Immature natural killer cell (primary cell): ENCODE results near the gene ARHGAP30. TPM values are rescaled to one million over a fixed set of nuclear protein-coding genes. Genes with fewer than 3 reads are reported as not detected.
"Not testable (repeated sequence)": the region's sequence is repeated elsewhere in the genome, so short reads cannot be mapped to it uniquely, and the experiment has no call there.

Experiments used
- DNase-seq, 3 donors: peaks; one replicate each; pipeline ENCODE4 v3.0.0; 2022; ENCODE audit warnings: mixed read lengths in 1 of 3
- H3K27ac Mint-ChIP-seq, 6 donors: one replicate each; pipeline ENCODE4 v1.8.0; 2020; ENCODE audit warnings: mixed read lengths in 6 of 6, mild to moderate bottlenecking in 5 of 6, inconsistent platforms in 4 of 6, moderate library complexity in 3 of 6
- H3K27me3 Mint-ChIP-seq, 3 donors: one replicate each; pipeline ENCODE4 v1.8.0; 2020 to 2021; ENCODE audit warnings: low read depth in 3 of 3, mild to moderate bottlenecking in 3 of 3, mixed read lengths in 3 of 3, moderate library complexity in 3 of 3, inconsistent platforms in 1 of 3
- H3K36me3 Mint-ChIP-seq, 3 donors: one replicate each; pipeline ENCODE4 v1.8.0; 2020; ENCODE audit warnings: mixed read lengths in 3 of 3, inconsistent platforms in 2 of 3, mild to moderate bottlenecking in 2 of 3
- H3K4me1 Mint-ChIP-seq, 2 donors: one replicate each; pipeline ENCODE4 v1.8.0; 2020; ENCODE audit warnings: inconsistent platforms in 2 of 2, mild to moderate bottlenecking in 2 of 2, mixed read lengths in 2 of 2, moderate library complexity in 1 of 2
- H3K4me3 Mint-ChIP-seq, 5 donors: one replicate each; pipeline ENCODE4 v1.8.0; 2020; ENCODE audit warnings: mild to moderate bottlenecking in 5 of 5, mixed read lengths in 5 of 5, inconsistent platforms in 3 of 5, moderate library complexity in 3 of 5
- H3K9me3 Mint-ChIP-seq, 6 donors: one replicate each; pipeline ENCODE4 v1.8.0; 2020; ENCODE audit warnings: mild to moderate bottlenecking in 6 of 6, mixed read lengths in 6 of 6, inconsistent platforms in 4 of 6, moderate library complexity in 3 of 6
- polyA plus RNA-seq, 3 donors: library from polyadenylated mRNA; unstranded; fragments of 300-500 nt; fragmentation: Illumina TruSeq; gene quantifications; one replicate each; pipeline ENCODE4 v1.2.3, GENCODE V29; 2021

ARHGAP30 gene
- polyA plus RNA-seq, 3 donors from 2014 or later = 98.0 to 265 (median 103) TPM

GRCh38 chr1:161071886-161072371, 2.2 kb upstream of the ARHGAP30 start:
- Mint-ChIP-seq H3K4me1 (peaks cover 41 to 54% of the 10 kb centered on the region in 2 donors), H3K27me3 (peaks cover 12 to 27% (median 13%) of the 10 kb centered on the region in 3 donors), H3K36me3 (peaks cover under 1 to 10% (median 4%) of the 10 kb centered on the region in 3 donors), H3K27ac (peak overlapping the region; percentile 61 to 98 (median 96)), H3K4me3 (peak overlapping the region in 3 of 5 donors; percentile 18 to 46 (median 35)), H3K9me3 (no peaks in the 10 kb centered on the region)
- DNase-seq = peak; percentile 60 to 63 (median 60)

- H3K9me3 Mint-ChIP-seq = no peaks in the 10 kb centered on the region
- H3K4me1 Mint-ChIP-seq = peaks cover 51 to 65% of the 10 kb centered on the region in 2 donors
- H3K4me3 Mint-ChIP-seq = peak overlapping the region in 2 of 5 donors; percentile 29 to 44
- peak overlapping the region; percentile 94 to 98 (median 97) for H3K27ac Mint-ChIP-seq
- DNase-seq = no peak
- H3K27me3 Mint-ChIP-seq = peaks cover 12 to 27% (median 15%) of the 10 kb centered on the region in 3 donors
- H3K36me3 Mint-ChIP-seq = peaks cover 8 to 14% (median 8%) of the 10 kb centered on the region in 3 donors
These were observed 1.1 kb upstream of the ARHGAP30 start for GRCh38 chr1:161070761-161071160.

- peak overlapping the region; percentile 94 to 98 (median 97) for H3K27ac Mint-ChIP-seq
- DNase-seq = peak in 1 of 3 donors; percentile 24
- peaks cover 66 to 77% of the 10 kb centered on the region in 2 donors for H3K4me1 Mint-ChIP-seq
- peak overlapping the region; percentile 91 to 100 (median 97) for H3K4me3 Mint-ChIP-seq
- H3K9me3 Mint-ChIP-seq = no peaks in the 10 kb centered on the region
- H3K27me3 Mint-ChIP-seq = peaks cover 12 to 27% (median 15%) of the 10 kb centered on the region in 3 donors
- H3K36me3 Mint-ChIP-seq = peaks cover 11 to 19% (median 13%) of the 10 kb centered on the region in 3 donors
These were observed 450 bp downstream of the ARHGAP30 start for GRCh38 chr1:161069241-161069640.

GRCh38 chr1:161068306-161069234, 1.1 kb downstream of the ARHGAP30 start:
- H3K27ac Mint-ChIP-seq = peak overlapping the region; percentile 94 to 98 (median 97)
- H3K4me1 Mint-ChIP-seq = peaks cover 72 to 80% of the 10 kb centered on the region in 2 donors
- no peaks in the 10 kb centered on the region for H3K9me3 Mint-ChIP-seq
- peak overlapping the region; percentile 91 to 100 (median 97) for H3K4me3 Mint-ChIP-seq
- peak; percentile 86 to 88 (median 86) for DNase-seq
- H3K27me3 Mint-ChIP-seq = peaks cover 12 to 27% (median 15%) of the 10 kb centered on the region in 3 donors
- H3K36me3 Mint-ChIP-seq = peaks cover 11 to 22% (median 18%) of the 10 kb centered on the region in 3 donors

- DNase-seq = peak; percentile 13 to 33 (median 32)
- H3K27ac Mint-ChIP-seq = peak overlapping the region; percentile 94 to 98 (median 97)
- H3K27me3 Mint-ChIP-seq = peaks cover 9 to 25% (median 15%) of the 10 kb centered on the region in 3 donors
- H3K36me3 Mint-ChIP-seq = peaks cover 19 to 29% (median 25%) of the 10 kb centered on the region in 3 donors
- no peaks in the 10 kb centered on the region for H3K9me3 Mint-ChIP-seq
- peak overlapping the region; percentile 91 to 100 (median 97) for H3K4me3 Mint-ChIP-seq
- H3K4me1 Mint-ChIP-seq = peaks cover 83 to 88% of the 10 kb centered on the region in 2 donors
These were observed 3.0 kb downstream of the ARHGAP30 start for GRCh38 chr1:161066694-161067093.

GRCh38 chr1:161065681-161066080, 4.0 kb downstream of the ARHGAP30 start:
- peaks cover 80 to 87% of the 10 kb centered on the region in 2 donors for H3K4me1 Mint-ChIP-seq
- peaks cover 19 to 29% (median 25%) of the 10 kb centered on the region in 3 donors for H3K36me3 Mint-ChIP-seq
- peaks cover 8 to 25% (median 15%) of the 10 kb centered on the region in 3 donors for H3K27me3 Mint-ChIP-seq
- H3K27ac Mint-ChIP-seq = peak overlapping the region; percentile 94 to 98 (median 96)
- not testable (repeated sequence) for H3K9me3 Mint-ChIP-seq, DNase-seq
- H3K4me3 Mint-ChIP-seq = peak overlapping the region; percentile 78 to 100 (median 97)

- peak; percentile 43 to 50 (median 47) for DNase-seq
- Mint-ChIP-seq H3K27me3 (peaks cover 3 to 11% (median 4%) of the 10 kb centered on the region in 3 donors), H3K36me3 (peaks cover 19 to 37% (median 21%) of the 10 kb centered on the region in 3 donors), H3K4me1 (peaks cover 86 to 93% of the 10 kb centered on the region in 2 donors), H3K27ac (peak overlapping the region; percentile 83 to 98 (median 94)), H3K4me3 (peak overlapping the region; percentile 73 to 91 (median 78))
- not testable (repeated sequence) for H3K9me3 Mint-ChIP-seq
These were observed 5.8 kb downstream of the ARHGAP30 start for GRCh38 chr1:161063936-161064335.

- peaks cover 14 to 40% (median 20%) of the 10 kb centered on the region in 3 donors for H3K36me3 Mint-ChIP-seq
- no peaks in the 10 kb centered on the region for H3K9me3 Mint-ChIP-seq
- DNase-seq = no peak
- H3K27ac Mint-ChIP-seq = peak overlapping the region in 5 of 6 donors; percentile 40 to 94 (median 80)
- peaks cover 78 to 82% of the 10 kb centered on the region in 2 donors for H3K4me1 Mint-ChIP-seq
- H3K27me3 Mint-ChIP-seq = peaks cover 0 to 2% (median 0%) of the 10 kb centered on the region in 3 donors
- peak overlapping the region in 3 of 5 donors; percentile 10 to 78 (median 62) for H3K4me3 Mint-ChIP-seq
These were observed 8.3 kb downstream of the ARHGAP30 start for GRCh38 chr1:161061419-161061818.

GRCh38 chr1:161059293-161059692, 10.4 kb downstream of the ARHGAP30 start:
- Mint-ChIP-seq H3K9me3 (no peaks in the 10 kb centered on the region), H3K36me3 (peaks cover 16 to 40% (median 22%) of the 10 kb centered on the region in 3 donors), H3K4me3 (peak overlapping the region in 3 of 5 donors; percentile 11 to 54 (median 48)), H3K4me1 (peaks cover 65 to 70% of the 10 kb centered on the region in 2 donors), H3K27ac (peak overlapping the region; percentile 79 to 89 (median 84)), H3K27me3 (peaks cover 0 to 5% (median 0%) of the 10 kb centered on the region in 3 donors)
- DNase-seq = no peak

- no peaks in the 10 kb centered on the region for H3K9me3 Mint-ChIP-seq
- H3K4me3 Mint-ChIP-seq = no peak overlapping the region
- DNase-seq = no peak
- H3K4me1 Mint-ChIP-seq = peaks cover 44 to 47% of the 10 kb centered on the region in 2 donors
- peaks cover 0 to 5% (median 2%) of the 10 kb centered on the region in 3 donors for H3K27me3 Mint-ChIP-seq
- peaks cover 24 to 53% (median 29%) of the 10 kb centered on the region in 3 donors for H3K36me3 Mint-ChIP-seq
- H3K27ac Mint-ChIP-seq = peak overlapping the region in 2 of 6 donors; percentile 11 to 57
These were observed 14.9 kb downstream of the ARHGAP30 start for GRCh38 chr1:161054805-161055204.

GRCh38 chr1:161054232-161054631, 15.5 kb downstream of the ARHGAP30 start:
- peaks cover 24 to 53% (median 29%) of the 10 kb centered on the region in 3 donors for H3K36me3 Mint-ChIP-seq
- DNase-seq = no peak
- peak overlapping the region in 4 of 6 donors; percentile 11 to 45 (median 32) for H3K27ac Mint-ChIP-seq
- H3K27me3 Mint-ChIP-seq = peaks cover under 1 to 5% (median 2%) of the 10 kb centered on the region in 3 donors
- H3K4me1 Mint-ChIP-seq = peaks cover 39 to 42% of the 10 kb centered on the region in 2 donors
- H3K9me3 Mint-ChIP-seq = no peaks in the 10 kb centered on the region
- no peak overlapping the region for H3K4me3 Mint-ChIP-seq

- Mint-ChIP-seq H3K27ac (peak overlapping the region in 5 of 6 donors; percentile 46 to 90 (median 67)), H3K36me3 (peaks cover 31 to 57% (median 34%) of the 10 kb centered on the region in 3 donors), H3K27me3 (peaks cover 2 to 5% (median 4%) of the 10 kb centered on the region in 3 donors), H3K4me3 (no peak overlapping the region), H3K4me1 (peaks cover 42 to 46% of the 10 kb centered on the region in 2 donors), H3K9me3 (no peaks in the 10 kb centered on the region)
- DNase-seq = no peak
These were observed 16.8 kb downstream of the ARHGAP30 start for GRCh38 chr1:161052899-161053298.

- H3K9me3 Mint-ChIP-seq = no peaks in the 10 kb centered on the region
- no peak overlapping the region for H3K4me3 Mint-ChIP-seq
- peaks cover 2 to 8% (median 4%) of the 10 kb centered on the region in 3 donors for H3K27me3 Mint-ChIP-seq
- DNase-seq = no peak
- peak overlapping the region in 3 of 6 donors; percentile 3 to 78 (median 39) for H3K27ac Mint-ChIP-seq
- H3K4me1 Mint-ChIP-seq = peaks cover 40 to 47% of the 10 kb centered on the region in 2 donors
- H3K36me3 Mint-ChIP-seq = peaks cover 24 to 52% (median 26%) of the 10 kb centered on the region in 3 donors
These were observed 18.5 kb downstream of the ARHGAP30 start for GRCh38 chr1:161051219-161051618.
